A549 (cell line): Measurements from ENCODE around the gene SELENOW. TPM values are rescaled to one million over a fixed set of nuclear protein-coding genes. Genes with fewer than 3 reads are reported as not detected.

Experiments used
- ATAC-seq, 2 experiments: fragments of 200-7000 bp in 1 of 2; fragments of >200 bp in 1 of 2; cut with Nextera tagmentation in 1 of 2; cut with Tn5 transposase in 1 of 2; 3 replicates each; pipeline versions ENCODE4 v1.8.0 to v1.9.1; 2018 to 2020; ENCODE audit warnings: mild to moderate bottlenecking in 1 of 2, moderate library complexity in 1 of 2
- CTCF ChIA-PET: fragments of 300-600 bp; sonication (Branson Sonifier 250); formaldehyde crosslinking; extraction: SDS; loops from one replicate; lab custom pipeline; 2021; ENCODE audit warnings: antibody characterized with exemption, inconsistent platforms; lab: Yijun Ruan, JAX
- POLR2A ChIA-PET: fragments of 350-600 bp; formaldehyde crosslinking; extraction: SDS; loops from one replicate; lab custom pipeline; 2021; ENCODE audit warnings: antibody characterized with exemption, inconsistent platforms; lab: Yijun Ruan, JAX
- DNase-seq, 2 experiments: peaks; one replicate each; pipeline versions ENCODE4 v3.0.0 to v3.0.0-alpha.2; 2011 to 2016; ENCODE audit warnings: low read depth in 1 of 2, low spot score in 1 of 2
- FAIRE-seq: peaks from 2 replicates; lab custom pipeline; 2011; peaks lifted over from hg19 to GRCh38; lab: Jason Lieb, UNC
- H3K27ac ChIP-seq, 2 experiments: fragments of >200 bp; sonication (Bioruptor Twin); formaldehyde crosslinking; 3 replicates each; pipeline ENCODE4 v1.5.1; 2016 to 2017
- H3K4me1 ChIP-seq: fragments of >200 bp; sonication (Bioruptor Twin); formaldehyde crosslinking; 3 replicates; pipeline ENCODE4 v1.6.1; 2016
- H3K4me2 ChIP-seq: fragments of >200 bp; sonication (Bioruptor Twin); formaldehyde crosslinking; 3 replicates; pipeline ENCODE4 v1.6.1; 2016
- H3K4me3 ChIP-seq: fragments of >200 bp; sonication (Bioruptor Twin); formaldehyde crosslinking; 3 replicates; pipeline ENCODE4 v1.5.1; 2016
- H3K9me3 ChIP-seq: fragments of >200 bp; sonication (Bioruptor Twin); formaldehyde crosslinking; 3 replicates; pipeline ENCODE4 v1.6.1; 2016
- BCL3 ChIP-seq: fragments of >200 bp; sonication (Bioruptor Twin); formaldehyde crosslinking; IDR thresholded peaks from 3 replicates; pipeline ENCODE4 v1.6.1; 2016
- BHLHE40 ChIP-seq: IDR thresholded peaks from 2 replicates; pipeline ENCODE4 v1.6.1; 2012; ENCODE audit warnings: low read depth, low read length, inconsistent platforms
- CEBPB ChIP-seq, 2 experiments: fragments of >200 bp in 1 of 2; sonication (Bioruptor Twin) in 1 of 2; formaldehyde crosslinking in 1 of 2; IDR thresholded peaks; 2 replicates each; pipeline ENCODE4 v1.6.1; 2012 to 2016
- E2F6 ChIP-seq: IDR thresholded peaks from 2 replicates; pipeline ENCODE4 v1.6.1; 2012; ENCODE audit warnings: low read depth, borderline replicate concordance
- EHMT2 ChIP-seq: fragments of 200-600 bp; sonication (generic); IDR thresholded peaks from 2 replicates; pipeline ENCODE4 v1.6.1; 2016; ENCODE audit warnings: antibody characterized with exemption, low read depth, mild to moderate bottlenecking, moderate library complexity
- EP300 ChIP-seq, 2 experiments: fragments of >200 bp; sonication (Bioruptor Twin); formaldehyde crosslinking; IDR thresholded peaks; 2 replicates in 1 of 2; 3 replicates in 1 of 2; pipeline ENCODE4 v1.6.1; 2016 to 2017
- ESRRA ChIP-seq: fragments of 150-350 bp; IDR thresholded peaks from 2 replicates; pipeline ENCODE4 v1.6.1; 2014; ENCODE audit warnings: mild to moderate bottlenecking, low read length, borderline replicate concordance
- FOSB ChIP-seq: fragments of 250-450 bp; sonication (Bioruptor Pico); IDR thresholded peaks from 2 replicates; pipeline ENCODE4 v1.5.0; 2020; ENCODE audit warnings: mild to moderate bottlenecking, moderate library complexity
- FOSL2 ChIP-seq, 2 experiments: fragments of 450-650 bp in 1 of 2; fragments of >200 bp in 1 of 2; sonication (Bioruptor Twin) in 1 of 2; formaldehyde crosslinking; IDR thresholded peaks; 2 replicates each; pipeline versions ENCODE4 v1.5.0 to v1.6.1; 2016 to 2020; ENCODE audit warnings: mild to moderate bottlenecking in 1 of 2, moderate library complexity in 1 of 2
- FOXS1 ChIP-seq: fragments of 250-450 bp; sonication (Bioruptor Pico); IDR thresholded peaks from 2 replicates; pipeline ENCODE4 v1.5.0; 2020; ENCODE audit warnings: mild to moderate bottlenecking, moderate library complexity
- GATA3 ChIP-seq: IDR thresholded peaks from 2 replicates; pipeline ENCODE4 v1.6.1; 2012; ENCODE audit warnings: borderline replicate concordance
- HDAC2 ChIP-seq: fragments of 200-600 bp; sonication (generic); IDR thresholded peaks from 2 replicates; pipeline ENCODE4 v1.6.1; 2016
- HEYL ChIP-seq: fragments of 250-450 bp; sonication (Bioruptor Pico); IDR thresholded peaks from 2 replicates; pipeline ENCODE4 v1.8.0; 2021; ENCODE audit warnings: mild to moderate bottlenecking, moderate library complexity
- HMGXB4 ChIP-seq: fragments of 250-450 bp; sonication (Bioruptor Pico); IDR thresholded peaks from 2 replicates; pipeline ENCODE4 v1.5.0; 2021; ENCODE audit warnings: mild to moderate bottlenecking, moderate library complexity, borderline replicate concordance
- JUN ChIP-seq, 2 experiments: fragments of >200 bp; sonication (Bioruptor Twin); formaldehyde crosslinking; IDR thresholded peaks; 2 replicates in 1 of 2; 3 replicates in 1 of 2; pipeline ENCODE4 v1.6.1; 2016 to 2017
- JUNB ChIP-seq: fragments of >200 bp; sonication (Bioruptor Twin); formaldehyde crosslinking; IDR thresholded peaks from 2 replicates; pipeline ENCODE4 v1.6.1; 2016
- KDM1A ChIP-seq: fragments of 200-600 bp; sonication (generic); IDR thresholded peaks from 2 replicates; pipeline ENCODE4 v1.6.1; 2016; ENCODE audit warnings: low read depth, mild to moderate bottlenecking
- MAX ChIP-seq: IDR thresholded peaks from 2 replicates; pipeline ENCODE4 v1.6.1; 2012
- MAZ ChIP-seq: fragments of 150-350 bp; IDR thresholded peaks from 2 replicates; pipeline ENCODE4 v1.6.1; 2014; ENCODE audit warnings: antibody characterized with exemption, low read depth, low read length, borderline replicate concordance
- MYC ChIP-seq: IDR thresholded peaks from 2 replicates; pipeline ENCODE4 v1.6.1; 2012; ENCODE audit warnings: mild to moderate bottlenecking, inconsistent platforms, low read length, improper control_type of control experiment, borderline replicate concordance
- NFE2L2 ChIP-seq: fragments of 150-350 bp; conservative IDR thresholded peaks from 2 replicates; pipeline ENCODE4 v1.6.1; 2014; ENCODE audit warnings: low read length
- PBX3 ChIP-seq: IDR thresholded peaks from 2 replicates; pipeline ENCODE4 v1.6.1; 2012
- PHF8 ChIP-seq: fragments of 200-600 bp; sonication (generic); IDR thresholded peaks from 2 replicates; pipeline ENCODE4 v1.6.1; 2016; ENCODE audit warnings: low read depth, mild to moderate bottlenecking, antibody characterized with exemption, moderate library complexity, borderline replicate concordance
- POLR2A ChIP-seq: IDR thresholded peaks from 2 replicates; pipeline ENCODE4 v1.6.1; 2012; ENCODE audit warnings: mild to moderate bottlenecking, low read length
- RAD21 ChIP-seq, 2 experiments: fragments of >200 bp in 1 of 2; sonication (Bioruptor Twin) in 1 of 2; formaldehyde crosslinking in 1 of 2; IDR thresholded peaks in 1 of 2; conservative IDR thresholded peaks in 1 of 2; 2 replicates in 1 of 2; 3 replicates in 1 of 2; pipeline ENCODE4 v1.6.1; 2012 to 2018; ENCODE audit warnings: inconsistent platforms in 1 of 2
- RARB ChIP-seq: fragments of 250-450 bp; sonication (Bioruptor Pico); IDR thresholded peaks from 2 replicates; pipeline ENCODE4 v1.8.0; 2021; ENCODE audit warnings: mild to moderate bottlenecking, moderate library complexity
- RNF2 ChIP-seq: fragments of 200-600 bp; sonication (generic); IDR thresholded peaks from 2 replicates; pipeline ENCODE4 v1.6.1; 2016; ENCODE audit warnings: low read depth, mild to moderate bottlenecking, antibody characterized with exemption, moderate library complexity, borderline replicate concordance
- SMC3 ChIP-seq: fragments of >200 bp; sonication (Bioruptor Twin); formaldehyde crosslinking; IDR thresholded peaks from 3 replicates; pipeline ENCODE4 v1.6.1; 2018; ENCODE audit warnings: inconsistent platforms
- USF2 ChIP-seq: fragments of 450-650 bp; IDR thresholded peaks from 2 replicates; pipeline ENCODE4 v1.6.1; 2014; ENCODE audit warnings: antibody characterized with exemption
- ZC3H11A ChIP-seq: fragments of 450-650 bp; IDR thresholded peaks from 2 replicates; pipeline ENCODE4 v1.6.1; 2014; ENCODE audit warnings: antibody characterized with exemption, mild to moderate bottlenecking
- WGBS: methylation state at CpG from one replicate; pipeline ENCODE4 v1.1.6; 2017; ENCODE audit errors: missing lambda C conversion rate; 5-methylcytosine and 5-hydroxymethylcytosine counted together
- polyA plus RNA-seq, 4 experiments: library from polyadenylated mRNA; depleted of rRNA in 3 of 4; stranded (reverse); fragments of >200 nt; fragmentation: RNase III in 1 of 4; extraction: RNeasy Plus Mini Kit Qiagen cat#74134 plus additional on column Dnase treatment in 1 of 4; gene quantifications; 2 replicates in 3 of 4; 3 replicates in 1 of 4; pipeline ENCODE4 v1.2.3, GENCODE V29; 2011 to 2017

Gene SELENOW
- polyA plus RNA-seq, 2 of the 4 experiments (the other 2 are of a cell fraction): 114 to 155 TPM

- WGBS: 1% methylated on average over 9 of the region's 9 CpGs
- H3K9me3 ChIP-seq: no peaks in the 10 kb centered on the region
- peak overlapping the region; percentile 83 to 94 for H3K27ac ChIP-seq
- ChIA-PET CTCF (interaction anchor here (1.0 to 42.0 kb wide), 5 partner anchors 11 to 134 kb away, joined by 3 to 1389 read pairs (median 9); partner anchors contain the start of genes EHD2 and NOP53), POLR2A (interaction anchor here (0.5 to 2.0 kb wide), 5 partner anchors 10 to 16 kb away, joined by 3 to 14 read pairs (median 6); partner anchors contain the start of genes EHD2 and NOP53)
- ATAC-seq (peak; percentile 91 to 92), FAIRE-seq (peak; percentile 89)
- TF ChIP-seq HMGXB4 (no peak), SMC3 (peak; percentile 45; the same call in 2 of the 3 replicates), POLR2A (peak; percentile 16; the same call in 1 of the 2 replicates), JUN (IDR thresholded peaks at IDR 0.05) (peak; percentile 56 to 89; a peak in 4 of 5 replicates), JUNB (peak; percentile 77), GATA3 (peak; percentile 76; the same call in 1 of the 2 replicates), EP300 (IDR thresholded peaks at IDR 0.05) (peak; percentile 31 to 67; a peak in 2 of 5 replicates), ZC3H11A (no peak), PBX3 (peak; percentile 64), RARB (CRISPR knock-in tag) (no peak), E2F6 (0 out of 2 replicates have a peak, but pooled peaks have one; percentile 23), RAD21 (conservative IDR thresholded peaks at IDR 0.05 in 1 of 2, IDR thresholded peaks at IDR 0.05 in 1 of 2) (no peak; a peak in 3 of 5 replicates), PHF8 (no peak), CEBPB (IDR thresholded peaks at IDR 0.05) (0 out of 4 replicates have a peak, but pooled peaks of 1 of the 2 experiments have one; percentile 11), HDAC2 (no peak), BCL3 (no peak), MYC (no peak), USF2 (no peak), ESRRA (no peak), BHLHE40 (no peak), EHMT2 (no peak), MAZ (peak; percentile 100), FOXS1 (CRISPR knock-in tag) (no peak), FOSB (CRISPR knock-in tag) (no peak), FOSL2 (IDR thresholded peaks at IDR 0.05) (peak; percentile 92), FOSL2 (CRISPR knock-in tag; IDR thresholded peaks at IDR 0.05) (peak; percentile 98), HEYL (CRISPR knock-in tag) (no peak), KDM1A (no peak), RNF2 (no peak), NFE2L2 (no peak), MAX (peak; percentile 92)
- TF ChIP-seq, all 56 proteins: peak for 12
- peak; percentile 92 to 98 for DNase-seq
- Histone ChIP-seq H3K4me1 (peaks cover 50% of the 10 kb centered on the region), H3K4me3 (peak overlapping the region; percentile 48), H3K4me2 (peak overlapping the region; percentile 98)
These were observed 49.1 kb upstream of the SELENOW start for GRCh38 chr19:47729468-47729798.
